AG04449 (cell line): ENCODE data around the gene NTN5.

ENCODE experiments used
- CTCF ChIA-PET: fragments of 350-600 bp; formaldehyde crosslinking; extraction: SDS; loops from one replicate; lab custom pipeline; 2021; ENCODE audit warnings: antibody characterized with exemption; lab: Yijun Ruan, JAX
- POLR2A ChIA-PET: fragments of 400-600, 350-600 bp; formaldehyde crosslinking; extraction: SDS; loops from one replicate; lab custom pipeline; 2020; ENCODE audit warnings: antibody characterized with exemption, inconsistent platforms; lab: Yijun Ruan, JAX
- DNase-seq: peaks from one replicate; pipeline ENCODE4 v3.0.0-alpha.2; 2010; ENCODE audit warnings: low read depth, low spot score
- H3K4me3 ChIP-seq: 2 replicates; pipeline ENCODE4 v1.5.1; 2011; ENCODE audit warnings: low read depth, mild to moderate bottlenecking, control low read depth, low read length
- TF ChIP-seq, protein P1 (sequence below): IDR thresholded peaks from one replicate; pipeline ENCODE4 v1.5.1; 2011; ENCODE audit warnings: mild to moderate bottlenecking, moderate library complexity, low read length, control low read depth, inconsistent platforms; ENCODE audit not compliant: insufficient read depth; ENCODE audit errors: missing control alignments

Gene NTN5

DNA sequence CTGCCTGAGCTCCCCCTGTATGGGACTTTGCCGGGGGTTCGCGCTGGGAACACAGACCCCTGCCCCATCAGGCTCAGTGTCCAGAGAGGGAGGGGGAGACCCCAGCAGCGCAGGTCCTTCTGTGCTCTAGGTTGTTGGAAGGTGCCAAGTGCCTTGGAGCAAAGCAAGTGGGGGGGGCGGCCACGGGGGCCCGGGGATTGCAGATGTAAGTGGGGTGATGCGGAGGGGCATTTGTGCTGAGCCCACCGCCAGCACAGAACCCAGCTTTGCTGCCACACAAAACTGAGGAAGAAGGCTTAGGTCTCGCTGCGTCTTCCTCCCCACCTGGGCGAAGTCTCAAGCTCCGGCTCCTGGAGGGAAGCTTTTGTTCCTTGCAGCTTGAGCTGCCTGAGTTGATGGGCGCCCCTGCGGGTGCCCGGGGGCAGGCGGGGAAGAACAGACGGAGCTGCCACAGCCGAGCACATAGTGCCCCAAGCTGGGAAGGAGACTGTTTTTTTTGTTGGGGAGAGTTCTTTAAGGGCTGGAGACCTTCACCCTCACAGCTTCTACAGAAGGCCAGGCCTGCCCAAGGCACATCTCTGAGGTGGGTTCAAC lies 1.5 kb upstream of the NTN5 start:
- no peak overlapping the region for H3K4me3 ChIP-seq
- TF ChIP-seq, protein P1, sequence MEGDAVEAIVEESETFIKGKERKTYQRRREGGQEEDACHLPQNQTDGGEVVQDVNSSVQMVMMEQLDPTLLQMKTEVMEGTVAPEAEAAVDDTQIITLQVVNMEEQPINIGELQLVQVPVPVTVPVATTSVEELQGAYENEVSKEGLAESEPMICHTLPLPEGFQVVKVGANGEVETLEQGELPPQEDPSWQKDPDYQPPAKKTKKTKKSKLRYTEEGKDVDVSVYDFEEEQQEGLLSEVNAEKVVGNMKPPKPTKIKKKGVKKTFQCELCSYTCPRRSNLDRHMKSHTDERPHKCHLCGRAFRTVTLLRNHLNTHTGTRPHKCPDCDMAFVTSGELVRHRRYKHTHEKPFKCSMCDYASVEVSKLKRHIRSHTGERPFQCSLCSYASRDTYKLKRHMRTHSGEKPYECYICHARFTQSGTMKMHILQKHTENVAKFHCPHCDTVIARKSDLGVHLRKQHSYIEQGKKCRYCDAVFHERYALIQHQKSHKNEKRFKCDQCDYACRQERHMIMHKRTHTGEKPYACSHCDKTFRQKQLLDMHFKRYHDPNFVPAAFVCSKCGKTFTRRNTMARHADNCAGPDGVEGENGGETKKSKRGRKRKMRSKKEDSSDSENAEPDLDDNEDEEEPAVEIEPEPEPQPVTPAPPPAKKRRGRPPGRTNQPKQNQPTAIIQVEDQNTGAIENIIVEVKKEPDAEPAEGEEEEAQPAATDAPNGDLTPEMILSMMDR = no peak
- DNase-seq = no peak
- POLR2A ChIA-PET = no interaction called here
- CTCF ChIA-PET = interaction anchor here (0.6 to 8.5 kb wide), 31 partner anchors 10 to 303 kb away, joined by 3 to 58 read pairs (median 7); partner anchors contain the start of genes CA11, FUT2, HSD17B14 and IZUMO1

GRCh38 chr19:48673436-48674100 lies 751 bp upstream of the NTN5 start:
- CTCF ChIA-PET = interaction anchor here (1.1 to 8.5 kb wide), 15 partner anchors 9 to 171 kb away, joined by 3 to 58 read pairs (median 23); partner anchors contain the start of genes CA11 and IZUMO1
- POLR2A ChIA-PET = no interaction called here
- DNase-seq = no peak
- no peak overlapping the region for H3K4me3 ChIP-seq
- TF ChIP-seq, protein P1 = no peak

DNA sequence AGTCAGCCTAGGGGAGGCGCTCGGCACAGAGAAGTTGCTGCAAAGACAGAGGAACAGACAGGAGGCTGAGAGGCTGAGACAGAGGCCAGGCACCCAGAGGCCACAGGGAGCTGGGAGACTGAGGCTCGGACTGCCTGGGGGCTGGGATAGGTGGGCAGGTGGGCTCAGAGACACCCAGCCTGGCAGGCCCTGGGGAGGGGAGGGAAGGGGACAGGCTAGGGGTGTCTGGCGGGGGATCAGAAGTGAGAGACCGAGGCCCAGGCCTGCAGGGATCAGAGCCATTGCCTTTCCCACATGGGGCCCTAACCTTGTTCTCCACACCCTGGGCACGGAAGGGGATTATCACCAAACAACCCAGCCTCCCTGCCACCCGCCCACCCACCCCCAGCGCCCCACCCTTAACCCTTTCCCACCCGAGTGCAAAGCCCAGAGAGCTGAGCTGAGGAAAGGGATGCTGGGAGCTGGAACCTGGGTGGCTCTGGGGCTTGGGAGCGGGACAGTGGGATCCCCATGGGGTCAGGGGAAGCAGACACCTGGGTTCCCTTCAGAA lies 1.3 kb downstream of the NTN5 start:
- H3K4me3 ChIP-seq = no peak overlapping the region
- ChIA-PET CTCF (interaction anchor here (1.3 to 8.5 kb wide), 3 partner anchors 10 to 28 kb away, joined by 4 to 40 read pairs (median 6); partner anchors contain the start of gene CA11), POLR2A (no interaction called here)
- DNase-seq = no peak
- TF ChIP-seq, protein P1 = no peak

- POLR2A ChIA-PET = no interaction called here
Measured at GRCh38 chr19:48670699-48671445, 1.9 kb downstream of the NTN5 start.

GRCh38 chr19:48669903-48670668 lies 2.7 kb downstream of the NTN5 start:
- DNase-seq = no peak
- POLR2A ChIA-PET = no interaction called here
- CTCF ChIA-PET = interaction anchor here (8.5 kb wide), 1 partner anchor 25 kb away, joined by 40 read pairs; the partner anchor contains the start of gene CA11
- no peak overlapping the region for H3K4me3 ChIP-seq
- TF ChIP-seq, protein P1 = no peak

More at GRCh38 chr19:48670699-48671445, 1.9 kb downstream of the NTN5 start:
- CTCF ChIA-PET = interaction anchor here (1.3 to 8.5 kb wide), 2 partner anchors 25 to 28 kb away, joined by 4 to 40 read pairs; partner anchors contain the start of gene CA11
- TF ChIP-seq, protein P1 = no peak
- no peak for DNase-seq
- H3K4me3 ChIP-seq = no peak overlapping the region
